GM23338 (cell line): ENCODE measurements around the gene CRACR2B. TPM values are rescaled to one million over a fixed set of nuclear protein-coding genes. Genes with fewer than 3 reads are reported as not detected.

Source experiments
- ATAC-seq: fragments of 200-7000 bp; cut with Tn5 transposase; 3 replicates; pipeline ENCODE4 v1.9.1; 2020
- DNase-seq: peaks from one replicate; pipeline ENCODE4 v3.0.0-alpha.2; 2015; ENCODE audit warnings: low spot score
- H2AFZ ChIP-seq: fragments of 200-600 bp; sonication (generic); 2 replicates; pipeline ENCODE4 v1.8.0; 2016; ENCODE audit warnings: antibody characterized with exemption, mild to moderate bottlenecking, moderate library complexity
- H3F3A ChIP-seq: fragments of 200-600 bp; sonication (generic); replicated peaks from 2 replicates; pipeline ENCODE4 v1.8.0; 2017; ENCODE audit warnings: antibody characterized with exemption, mixed run types, low read depth
- H3K27ac ChIP-seq: fragments of 200-600 bp; sonication (generic); 2 replicates; pipeline ENCODE4 v1.6.1; 2016; ENCODE audit warnings: low read depth
- H3K27me3 ChIP-seq: fragments of 200-600 bp; sonication (generic); 2 replicates; pipeline ENCODE4 v1.8.0; 2016; ENCODE audit warnings: mild to moderate bottlenecking, mixed run types, moderate library complexity; ENCODE audit not compliant: insufficient read depth
- H3K36me3 ChIP-seq: fragments of 200-600 bp; sonication (generic); 2 replicates; pipeline ENCODE4 v1.8.0; 2016; ENCODE audit warnings: mild to moderate bottlenecking; ENCODE audit not compliant: insufficient read depth
- H3K4me1 ChIP-seq: fragments of 200-600 bp; sonication (generic); 2 replicates; pipeline ENCODE4 v1.8.0; 2016; ENCODE audit warnings: mild to moderate bottlenecking, moderate library complexity; ENCODE audit not compliant: insufficient read depth
- H3K4me2 ChIP-seq: fragments of 200-600 bp; sonication (generic); 2 replicates; pipeline ENCODE4 v1.7.1; 2017; ENCODE audit warnings: mixed run types
- H3K4me3 ChIP-seq: fragments of 200-600 bp; sonication (generic); 2 replicates; pipeline ENCODE4 v1.6.1; 2016; ENCODE audit warnings: mixed run types
- H3K79me2 ChIP-seq: fragments of 200-600 bp; sonication (generic); replicated peaks from 2 replicates; pipeline ENCODE4 v1.8.0; 2017; ENCODE audit warnings: mild to moderate bottlenecking; ENCODE audit not compliant: insufficient read depth
- H3K9me2 ChIP-seq: fragments of 200-600 bp; sonication (generic); 2 replicates; pipeline ENCODE4 v1.8.0; 2017; ENCODE audit not compliant: insufficient read depth
- H4K20me1 ChIP-seq: fragments of 200-600 bp; sonication (generic); replicated peaks from 2 replicates; pipeline ENCODE4 v1.8.0; 2017; ENCODE audit warnings: mild to moderate bottlenecking; ENCODE audit not compliant: insufficient read depth
- H3K27ac Mint-ChIP-seq: 2 replicates; pipeline ENCODE4 v1.8.0; 2020; ENCODE audit warnings: inconsistent platforms, mild to moderate bottlenecking, moderate library complexity, mixed read lengths
- H3K27me3 Mint-ChIP-seq: 3 replicates; pipeline ENCODE4 v1.8.0; 2022; ENCODE audit warnings: low read depth, mild to moderate bottlenecking, moderate library complexity, mixed read lengths, inconsistent platforms; ENCODE audit not compliant: insufficient read depth, poor library complexity
- H3K36me3 Mint-ChIP-seq: 3 replicates; pipeline ENCODE4 v1.8.0; 2021; ENCODE audit warnings: low read depth, mild to moderate bottlenecking, inconsistent platforms, moderate library complexity, mixed read lengths
- H3K4me1 Mint-ChIP-seq: 3 replicates; pipeline ENCODE4 v1.8.0; 2020; ENCODE audit warnings: mild to moderate bottlenecking, inconsistent platforms, mixed read lengths
- H3K4me3 Mint-ChIP-seq: 3 replicates; pipeline ENCODE4 v1.8.0; 2021; ENCODE audit warnings: moderate library complexity, mild to moderate bottlenecking, inconsistent platforms, mixed read lengths
- H3K9me3 Mint-ChIP-seq: 3 replicates; pipeline ENCODE4 v1.8.0; 2020; ENCODE audit warnings: moderate library complexity, mild to moderate bottlenecking, inconsistent platforms, mixed read lengths
- CREB1 ChIP-seq: fragments of 250-450 bp; sonication (Bioruptor Pico); IDR thresholded peaks from 2 replicates; pipeline ENCODE4 v1.5.0; 2020; ENCODE audit warnings: low read depth, mild to moderate bottlenecking, moderate library complexity
- CTCF ChIP-seq, 2 experiments: fragments of 200-600 bp in 1 of 2; sonication (generic) in 1 of 2; conservative IDR thresholded peaks; 2 replicates each; pipeline versions ENCODE4 v1.5.1 to v1.6.1; 2016 to 2017; ENCODE audit warnings: antibody characterized with exemption in 2 of 2, low read depth in 2 of 2, mild to moderate bottlenecking in 2 of 2, moderate library complexity in 1 of 2
- EZH2 ChIP-seq: fragments of 200-600 bp; sonication (generic); IDR thresholded peaks from one replicate; pipeline ENCODE4 v1.8.0; 2017; ENCODE audit warnings: antibody characterized with exemption, mild to moderate bottlenecking, low read depth; ENCODE audit not compliant: unreplicated experiment
- EZH2phosphoT487 ChIP-seq: fragments of 200-600 bp; sonication (generic); IDR thresholded peaks from one replicate; pipeline ENCODE4 v1.8.1; 2018; ENCODE audit warnings: antibody characterized with exemption; ENCODE audit not compliant: unreplicated experiment
- JUNB ChIP-seq: IDR thresholded peaks from one replicate; pipeline ENCODE4 v1.6.1; 2016; ENCODE audit warnings: antibody characterized with exemption; ENCODE audit not compliant: unreplicated experiment
- NANOG ChIP-seq: IDR thresholded peaks from 2 replicates; pipeline ENCODE4 v1.6.1; 2016; ENCODE audit warnings: antibody characterized with exemption, borderline replicate concordance
- POLR2AphosphoS5 ChIP-seq: IDR thresholded peaks from 2 replicates; pipeline ENCODE4 v1.6.1; 2016; ENCODE audit warnings: antibody characterized with exemption, low read depth
- REST ChIP-seq: IDR thresholded peaks from one replicate; pipeline ENCODE4 v1.6.1; 2018; ENCODE audit warnings: antibody characterized with exemption; ENCODE audit not compliant: unreplicated experiment
- STAT1 ChIP-seq: IDR thresholded peaks from one replicate; pipeline ENCODE4 v1.6.1; 2016; ENCODE audit warnings: antibody characterized with exemption; ENCODE audit not compliant: unreplicated experiment
- ZNF114 ChIP-seq: fragments of 250-450 bp; sonication (Bioruptor Pico); IDR thresholded peaks from 2 replicates; pipeline ENCODE4 v1.5.0; 2020; ENCODE audit warnings: mild to moderate bottlenecking, moderate library complexity
- ZNF331 ChIP-seq: fragments of 250-450 bp; sonication (Bioruptor Pico); IDR thresholded peaks from 2 replicates; pipeline ENCODE4 v1.5.0; 2020; ENCODE audit warnings: low read depth, mild to moderate bottlenecking, moderate library complexity
- ZNF462 ChIP-seq: fragments of 250-450 bp; sonication (Bioruptor Pico); IDR thresholded peaks from 2 replicates; pipeline ENCODE4 v1.5.0; 2020; ENCODE audit warnings: mild to moderate bottlenecking, moderate library complexity
- polyA plus RNA-seq: library from polyadenylated mRNA; unstranded; fragments of >200 nt; fragmentation: Nextera tagmentation; extraction: Ambion mirVana; gene quantifications from 2 replicates; pipeline ENCODE4 v1.2.1, GENCODE V29; 2016
- total RNA-seq: library from RNA; depleted of rRNA; stranded (reverse); fragments of >200 nt; shearing (Covaris generic); gene quantifications from 2 replicates; pipeline ENCODE4 v1.2.3, GENCODE V29; 2014
- TF ChIP-seq, protein P1 (sequence below): IDR thresholded peaks from 2 replicates; pipeline ENCODE4 v1.6.1; 2016; ENCODE audit warnings: antibody characterized with exemption

The CRACR2B gene
- total and polyA plus RNA-seq, 2 experiments from 2014 or later, result 55.9 to 64.1 TPM

DNA sequence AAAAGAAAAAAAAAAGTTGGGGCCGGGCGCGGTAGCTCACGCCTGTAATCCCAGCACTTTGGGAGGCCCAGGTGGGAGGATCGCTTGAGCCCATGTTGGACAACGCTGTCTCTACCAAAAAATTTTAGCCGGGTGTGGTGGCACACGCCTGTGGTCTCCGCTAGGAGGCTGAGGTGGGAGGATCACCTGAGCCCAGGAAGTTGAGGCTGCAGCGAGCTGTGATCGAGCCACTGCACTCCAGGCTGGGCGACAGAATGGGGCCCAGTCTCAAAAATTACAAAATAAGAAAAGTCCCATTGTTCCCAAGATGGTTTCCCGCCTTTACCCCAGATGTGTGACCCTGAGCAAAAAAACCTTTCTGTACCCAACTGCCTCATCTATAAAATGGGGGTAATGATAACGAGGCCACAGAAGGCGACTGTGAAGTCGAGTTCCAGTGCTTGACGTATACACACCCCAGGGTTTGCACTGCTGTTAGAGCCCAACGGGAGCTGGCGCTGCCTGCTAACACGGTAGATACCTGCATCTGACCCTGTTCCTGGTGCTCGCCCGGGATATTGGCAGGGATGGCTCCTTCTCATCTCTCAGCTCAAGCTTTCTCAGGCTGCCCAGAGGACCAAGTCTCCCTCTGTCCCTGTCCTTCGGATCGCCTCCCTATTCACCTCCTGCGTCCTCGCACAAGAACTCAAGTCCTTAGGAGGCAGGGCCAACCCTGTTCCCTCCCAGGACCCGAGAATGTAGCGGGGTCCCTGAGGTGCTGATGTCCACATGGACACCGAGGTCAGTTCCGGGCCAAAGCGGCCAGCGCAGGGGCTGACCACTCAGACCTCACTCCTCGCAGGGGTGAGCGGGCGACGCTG lies 19.1 kb upstream of the CRACR2B start:
- Mint-ChIP-seq H3K4me1 (peaks cover 24% of the 10 kb centered on the region), H3K4me3 (peak overlapping the region; percentile 94), H3K27ac (peak overlapping the region; percentile 97), H3K36me3 (peaks cover 35% of the 10 kb centered on the region), H3K9me3 (peaks cover 5% of the 10 kb centered on the region; the same call in 1 of the 3 replicates), H3K27me3 (peaks cover 37% of the 10 kb centered on the region)
- Histone ChIP-seq H3K9me2 (no peaks in the 10 kb centered on the region), H3K4me3 (peak overlapping the region; percentile 98), H3K27ac (peak overlapping the region; percentile 55; the same call in 1 of the 2 replicates), H3K79me2 (peaks cover 38% of the 10 kb centered on the region), H3F3A (peaks cover 55% of the 10 kb centered on the region), H4K20me1 (peaks cover 16% of the 10 kb centered on the region), H3K27me3 (no peaks in the 10 kb centered on the region), H3K4me2 (peak overlapping the region; percentile 99), H2AFZ (peak overlapping the region; percentile 74), H3K36me3 (peaks cover 22% of the 10 kb centered on the region), H3K4me1 (peaks cover 19% of the 10 kb centered on the region)
- TF ChIP-seq, protein P1, sequence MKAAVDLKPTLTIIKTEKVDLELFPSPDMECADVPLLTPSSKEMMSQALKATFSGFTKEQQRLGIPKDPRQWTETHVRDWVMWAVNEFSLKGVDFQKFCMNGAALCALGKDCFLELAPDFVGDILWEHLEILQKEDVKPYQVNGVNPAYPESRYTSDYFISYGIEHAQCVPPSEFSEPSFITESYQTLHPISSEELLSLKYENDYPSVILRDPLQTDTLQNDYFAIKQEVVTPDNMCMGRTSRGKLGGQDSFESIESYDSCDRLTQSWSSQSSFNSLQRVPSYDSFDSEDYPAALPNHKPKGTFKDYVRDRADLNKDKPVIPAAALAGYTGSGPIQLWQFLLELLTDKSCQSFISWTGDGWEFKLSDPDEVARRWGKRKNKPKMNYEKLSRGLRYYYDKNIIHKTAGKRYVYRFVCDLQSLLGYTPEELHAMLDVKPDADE, result no peak
- TF ChIP-seq ZNF114 (CRISPR knock-in tag) (no peak), CREB1 (no peak), EZH2phosphoT487 (no peak), EZH2 (no peak), STAT1 (no peak), JUNB (no peak), POLR2AphosphoS5 (no peak), REST (no peak), NANOG (no peak), CTCF (conservative IDR thresholded peaks at IDR 0.05; ENCODE audit: low read depth in 2 of 2) (no peak), ZNF331 (no peak), ZNF462 (CRISPR knock-in tag) (no peak)
- ATAC-seq, result no peak
- DNase-seq, result no peak
